Motor neuron (in vitro differentiated cells): ENCODE measurements around the gene ATP2B3. TPM values are rescaled to one million over a fixed set of nuclear protein-coding genes. Genes with fewer than 3 reads are reported as not detected.

ENCODE experiments used
- ATAC-seq, 8 experiments: fragments of 200-7000 bp; cut with Tn5 transposase; replicated peaks in 6 of 8; 2 replicates each; pipeline ENCODE4 v1.8.0; 2021; ENCODE audit warnings: mild to moderate bottlenecking in 8 of 8, moderate library complexity in 8 of 8
- H3K27ac ChIP-seq, 2 donors: fragments of 250-450 bp; sonication (Bioruptor Pico); 2 replicates each; pipeline ENCODE4 v1.9.0; 2021; ENCODE audit warnings: antibody characterized with exemption in 2 of 2, mild to moderate bottlenecking in 2 of 2, moderate library complexity in 1 of 2
- H3K4me1 ChIP-seq, 2 donors: fragments of 250-450 bp; sonication (Bioruptor Pico); replicated peaks in 1 of 2; 2 replicates each; pipeline ENCODE4 v1.6.1; 2021; ENCODE audit warnings: antibody characterized with exemption in 2 of 2, mild to moderate bottlenecking in 2 of 2, moderate library complexity in 1 of 2
- H3K4me3 ChIP-seq, 5 donors: fragments of 250-450 bp; sonication (Bioruptor Pico); 2 replicates each; pipeline ENCODE4 v1.9.0; 2021; ENCODE audit warnings: antibody characterized with exemption in 5 of 5, mild to moderate bottlenecking in 5 of 5, moderate library complexity in 4 of 5
- WGBS, 10 experiments: fragments of 450-650 bp; shearing (Covaris generic); methylation state at CpG; one replicate each; pipeline ENCODE4 v1.0.0; 2022; 5-methylcytosine and 5-hydroxymethylcytosine counted together
- in situ Hi-C, 9 experiments: fragments of 400-800 bp; cut with MboI; loops; one replicate each; pipeline ENCODE4 v1.15.0; 2021; ENCODE audit warnings: low sequenced_read_pairs in 9 of 9, low pct_unique_long_range_greater_than_20kb in 2 of 9; ENCODE audit not compliant: unreplicated experiment in 9 of 9
- total RNA-seq, 8 experiments: library from RNA; unstranded; fragments of 300-600 nt; gene quantifications; 2 replicates each; pipeline versions ENCODE4 v1.2.3 to v1.2.4, GENCODE V29; 2022

ATP2B3 gene
- total RNA-seq, result 1 to 10 TPM in 2 of 8 experiments, under 1 TPM in 4, not detected in 2; 0.17 to 4.4 (median 0.66) TPM

GRCh38 chrX:153517423-153517822 is at the start of gene ATP2B3:
ATP2B3 (plus strand) TSS chrX:153517642; CDS start chrX:153536248, 18,606 bp downstream.
- WGBS, 10 experiments, result no CpG with 5 or more reads among the region's 50 CpGs
- peak within 1 kb of the TSS; percentile 40 to 57 (median 43) for H3K4me3 ChIP-seq
- H3K4me1 ChIP-seq, result no peaks in the 10 kb centered on the region
- no peak within 1 kb of the TSS for H3K27ac ChIP-seq
- ATAC-seq, result peak in 5 of 8 experiments; percentile 54 to 73 (median 66)
- in situ Hi-C loops, result no loop called here

GRCh38 chrX:153468008-153468580 is 49.3 kb upstream of the ATP2B3 start:
- Histone ChIP-seq H3K27ac (no peak overlapping the region), H3K4me3 (no peak overlapping the region), H3K4me1 (peaks cover 4% of the 10 kb centered on the region in 2 donors)
- no peak for ATAC-seq
- WGBS, 10 experiments, result no CpG with 5 or more reads among the region's 12 CpGs
- in situ Hi-C loops, result no loop called here

GRCh38 chrX:153469811-153470410 is 47.5 kb upstream of the ATP2B3 start:
- in situ Hi-C loops, result no loop called here
- Histone ChIP-seq H3K4me1 (peaks cover 7 to 9% of the 10 kb centered on the region in 2 donors), H3K4me3 (peak overlapping the region; percentile 55 to 93 (median 65)), H3K27ac (peak overlapping the region; percentile 34 to 66)
- WGBS, 10 experiments, result no CpG with 5 or more reads among the region's 32 CpGs
- ATAC-seq, result peak in 7 of 8 experiments; percentile 25 to 52 (median 31)

- 11% methylated on average over 7 of the region's 70 CpGs; no CpG with 5 or more reads in 9 of the 10 experiments for WGBS, 10 experiments
- in situ Hi-C loops, result no loop called here
- peak; percentile 72 to 88 (median 84) for ATAC-seq
- Histone ChIP-seq H3K4me1 (peaks cover 11 to 12% of the 10 kb centered on the region in 2 donors), H3K4me3 (peak within 1 kb of the TSS; percentile 55 to 93 (median 65)), H3K27ac (peak within 1 kb of the TSS; percentile 34 to 66)
Measured at GRCh38 chrX:153470411-153471363, 46.8 kb upstream of the ATP2B3 start, which contains the start of gene HAUS7. HAUS7 (minus strand) TSS chrX:153470576; CDS start chrX:153470557, 19 bp downstream.

- 0 to 47% (median 40%) methylated on average over 1 to 8 of the region's 11 CpGs; no CpG with 5 or more reads in 5 of the 10 experiments for WGBS, 10 experiments
- in situ Hi-C loops, result no loop called here
- H3K27ac ChIP-seq, result no peak overlapping the region
- peaks cover 11 to 12% of the 10 kb centered on the region in 2 donors for H3K4me1 ChIP-seq
- H3K4me3 ChIP-seq, result no peak overlapping the region
- no peak for ATAC-seq
Measured at GRCh38 chrX:153471663-153472280, 45.7 kb upstream of the ATP2B3 start.

- 89% methylated on average over 3 of the region's 10 CpGs; no CpG with 5 or more reads in 9 of the 10 experiments for WGBS, 10 experiments
- Histone ChIP-seq H3K4me1 (peaks cover 11 to 12% of the 10 kb centered on the region in 2 donors), H3K4me3 (no peak overlapping the region), H3K27ac (no peak overlapping the region)
- no peak for ATAC-seq
- in situ Hi-C loops, result no loop called here
Measured at GRCh38 chrX:153473126-153473525, 44.3 kb upstream of the ATP2B3 start.

- ATAC-seq, result peak in 1 of 8 experiments; percentile 0
- in situ Hi-C loops, result no loop called here
- peaks cover 10 to 12% of the 10 kb centered on the region in 2 donors for H3K4me1 ChIP-seq
- no peak overlapping the region for H3K4me3 ChIP-seq
- H3K27ac ChIP-seq, result no peak overlapping the region
- WGBS, 10 experiments, result no CpG with 5 or more reads among the region's 10 CpGs
Measured at GRCh38 chrX:153474266-153474665, 43.2 kb upstream of the ATP2B3 start.

- peak overlapping the region in 2 of 5 donors; percentile 15 to 19 for H3K4me3 ChIP-seq
- WGBS, 10 experiments, result no CpG with 5 or more reads among the region's 59 CpGs
- H3K27ac ChIP-seq, result peak overlapping the region in 1 of 2 donors; percentile 35
- in situ Hi-C loops, result no loop called here
- ATAC-seq, result peak in 7 of 8 experiments; percentile 6 to 56 (median 44)
- peaks cover 7 to 8% of the 10 kb centered on the region in 2 donors for H3K4me1 ChIP-seq
Measured at GRCh38 chrX:153474718-153475117, 42.7 kb upstream of the ATP2B3 start.

- peaks cover 7 to 8% of the 10 kb centered on the region in 2 donors for H3K4me1 ChIP-seq
- no peak for ATAC-seq
- WGBS, 10 experiments, result 60 to 100% (median 75%) methylated on average over 1 to 2 of the region's 7 CpGs; no CpG with 5 or more reads in 7 of the 10 experiments
Measured at GRCh38 chrX:153475271-153475670, 42.2 kb upstream of the ATP2B3 start.

GRCh38 chrX:153475751-153476281 is 41.6 kb upstream of the ATP2B3 start:
- no peak overlapping the region for H3K4me3 ChIP-seq
- 20 to 40% methylated on average over 1 of the region's 11 CpGs; no CpG with 5 or more reads in 8 of the 10 experiments for WGBS, 10 experiments
- in situ Hi-C loops, result no loop called here
- peaks cover 7 to 8% of the 10 kb centered on the region in 2 donors for H3K4me1 ChIP-seq
- H3K27ac ChIP-seq, result no peak overlapping the region
- ATAC-seq, result no peak

More at GRCh38 chrX:153475271-153475670, 42.2 kb upstream of the ATP2B3 start:
- Histone ChIP-seq H3K27ac (peak overlapping the region in 1 of 2 donors; percentile 35), H3K4me3 (no peak overlapping the region)
- in situ Hi-C loops, result no loop called here

GRCh38 chrX:153476666-153477363 is 40.6 kb upstream of the ATP2B3 start:
- Histone ChIP-seq H3K4me3 (no peak overlapping the region), H3K27ac (no peak overlapping the region), H3K4me1 (peaks cover 7 to 8% of the 10 kb centered on the region in 2 donors)
- WGBS, 10 experiments, result 20 to 63% methylated on average over 1 to 7 of the region's 16 CpGs; no CpG with 5 or more reads in 8 of the 10 experiments
- in situ Hi-C loops, result no loop called here
- peak in 3 of 8 experiments; percentile 27 to 45 (median 43) for ATAC-seq
